ENCODE data around the gene CACUL1.
"Not testable (repeated sequence)": the region's sequence is repeated elsewhere in the genome, so short reads cannot be mapped to it uniquely, and the experiment has no call there.

Gene CACUL1

GRCh38 chr10:118768041-118768919 is 13.5 kb upstream of the CACUL1 start:
- DNase-seq = no peak

DNA sequence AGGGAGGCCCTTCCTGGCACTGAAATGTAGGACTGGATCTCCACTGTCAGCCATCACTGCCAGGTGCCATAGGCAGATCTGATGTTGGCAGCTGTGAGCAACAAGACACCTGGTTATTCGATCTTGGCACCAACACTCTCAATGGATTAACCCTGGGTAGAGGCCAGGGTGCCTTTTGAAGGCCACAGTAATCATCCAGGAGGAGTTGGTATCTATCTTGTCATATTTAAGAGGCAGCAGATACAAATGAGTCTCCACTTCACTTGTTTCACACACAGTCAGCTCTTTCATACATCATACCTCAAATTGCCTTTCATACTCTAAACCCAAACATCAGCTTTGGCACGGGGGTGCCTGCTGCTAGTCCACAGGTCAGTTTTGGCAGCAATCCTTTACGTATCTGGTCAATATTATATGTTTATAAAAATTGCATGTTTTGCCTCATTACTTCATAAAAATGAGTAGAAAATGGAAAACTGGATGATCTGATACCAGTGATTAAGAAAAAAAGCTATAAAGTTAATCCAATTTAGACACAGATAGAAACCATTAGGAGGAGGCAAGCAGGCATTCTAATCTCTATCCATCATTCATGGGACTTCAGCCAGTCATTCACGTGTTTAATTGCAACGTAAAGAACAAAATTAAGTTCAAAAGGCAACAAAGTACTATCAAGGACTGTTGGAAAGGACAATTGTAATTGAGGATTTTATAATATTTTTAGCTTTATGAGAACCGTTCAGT is 12.7 kb upstream of the CACUL1 start:
- no peak for DNase-seq

DNA sequence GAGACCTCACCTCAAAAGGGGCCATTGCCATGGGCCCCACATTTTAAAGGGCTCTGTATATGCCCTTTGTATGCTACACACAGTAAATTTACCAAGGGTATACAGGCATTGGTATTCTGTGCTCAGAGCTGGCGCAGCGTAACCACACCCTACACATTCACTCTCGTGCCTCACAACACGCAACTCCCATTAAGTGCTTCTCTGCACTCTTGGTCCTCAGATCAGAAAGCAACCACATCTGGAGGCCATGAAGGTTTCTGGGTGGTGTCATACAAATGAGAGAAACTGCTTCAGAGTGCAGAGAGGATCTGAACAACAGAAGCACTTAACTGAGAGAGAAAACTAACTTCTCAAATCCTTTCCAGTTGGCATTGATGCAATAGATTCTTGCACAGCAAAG is 9.4 kb upstream of the CACUL1 start:
- DNase-seq = no peak

DNA sequence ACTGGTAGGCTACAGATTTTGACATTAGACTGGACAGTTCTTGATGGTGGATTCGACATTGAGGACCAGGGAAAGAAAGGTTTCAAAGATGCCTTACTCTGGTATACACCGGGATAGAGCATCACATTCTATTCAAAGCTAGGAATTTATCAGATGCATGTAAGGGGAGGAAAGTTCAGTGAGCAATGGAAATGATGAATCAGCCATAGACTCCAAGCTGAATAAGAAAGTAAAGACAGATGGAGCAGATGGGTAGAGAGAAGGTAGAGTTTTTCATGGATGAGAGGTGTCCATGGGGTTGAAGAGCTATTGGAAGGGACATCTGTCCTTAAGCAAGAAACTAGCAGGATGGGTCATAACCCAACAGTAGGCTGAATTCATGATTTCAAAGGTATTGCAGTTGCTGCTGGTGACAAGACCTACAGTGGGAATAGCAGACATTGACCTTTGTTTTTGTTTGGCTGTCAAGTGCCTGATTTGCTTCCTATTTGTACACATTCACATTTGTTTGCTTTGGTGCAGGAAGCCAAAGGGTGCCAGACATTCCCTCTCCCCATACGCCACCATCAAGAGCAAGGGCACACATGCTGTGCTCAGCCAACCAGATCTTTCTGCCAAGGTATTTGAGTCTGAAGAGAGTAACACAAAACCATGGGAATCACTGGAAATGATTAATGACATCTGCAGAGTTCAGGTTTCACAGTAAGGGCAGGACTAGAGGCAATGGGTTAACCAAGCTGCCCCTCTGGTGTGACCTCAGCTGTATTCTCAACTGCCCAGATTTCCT is 8.6 kb upstream of the CACUL1 start:
- peak; percentile 28 for DNase-seq

DNA sequence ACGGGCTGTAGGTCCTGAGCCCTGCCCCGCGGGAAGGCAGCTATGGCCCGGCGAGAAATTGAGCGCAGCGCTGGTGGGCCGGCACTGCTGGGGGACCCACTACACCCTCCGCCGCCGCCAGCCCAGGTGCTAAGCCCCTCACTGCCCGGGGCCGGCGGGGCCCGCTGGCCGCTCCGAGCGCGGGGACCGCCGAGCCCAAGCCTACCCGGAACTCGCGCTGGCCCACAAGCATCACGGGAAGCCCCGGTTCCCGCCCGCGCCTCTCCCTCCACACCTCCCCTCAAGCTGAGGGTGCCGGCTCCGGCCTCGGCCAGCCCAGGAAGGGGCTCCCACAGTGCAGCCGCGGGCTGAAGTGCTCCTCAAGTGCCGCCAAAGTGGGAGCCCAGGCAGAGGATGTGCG is 5.5 kb upstream of the CACUL1 start:
- no peak for DNase-seq

DNA sequence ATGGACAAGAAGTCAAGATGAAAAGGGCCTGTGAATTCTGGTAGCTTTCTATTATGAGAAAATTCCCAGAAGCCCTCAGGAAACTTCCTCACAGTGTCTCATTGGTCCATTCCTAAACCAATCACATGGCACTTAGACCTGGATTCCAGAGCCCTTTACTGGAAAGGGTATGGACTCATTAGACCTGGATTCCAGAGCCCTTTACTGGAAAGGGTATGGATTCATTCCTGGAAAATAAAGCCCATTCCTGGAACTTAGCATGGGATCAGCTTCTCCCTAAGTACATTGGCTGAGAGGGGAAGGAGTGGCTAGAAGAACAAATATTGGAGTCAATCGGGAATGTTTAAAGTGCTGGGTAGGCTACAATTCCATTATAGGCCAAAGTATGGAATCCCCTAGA is 3.7 kb upstream of the CACUL1 start:
- DNase-seq = no peak

GRCh38 chr10:118754229-118754555 is 578 bp downstream of the CACUL1 start:
- peak; percentile 3 for DNase-seq

DNA sequence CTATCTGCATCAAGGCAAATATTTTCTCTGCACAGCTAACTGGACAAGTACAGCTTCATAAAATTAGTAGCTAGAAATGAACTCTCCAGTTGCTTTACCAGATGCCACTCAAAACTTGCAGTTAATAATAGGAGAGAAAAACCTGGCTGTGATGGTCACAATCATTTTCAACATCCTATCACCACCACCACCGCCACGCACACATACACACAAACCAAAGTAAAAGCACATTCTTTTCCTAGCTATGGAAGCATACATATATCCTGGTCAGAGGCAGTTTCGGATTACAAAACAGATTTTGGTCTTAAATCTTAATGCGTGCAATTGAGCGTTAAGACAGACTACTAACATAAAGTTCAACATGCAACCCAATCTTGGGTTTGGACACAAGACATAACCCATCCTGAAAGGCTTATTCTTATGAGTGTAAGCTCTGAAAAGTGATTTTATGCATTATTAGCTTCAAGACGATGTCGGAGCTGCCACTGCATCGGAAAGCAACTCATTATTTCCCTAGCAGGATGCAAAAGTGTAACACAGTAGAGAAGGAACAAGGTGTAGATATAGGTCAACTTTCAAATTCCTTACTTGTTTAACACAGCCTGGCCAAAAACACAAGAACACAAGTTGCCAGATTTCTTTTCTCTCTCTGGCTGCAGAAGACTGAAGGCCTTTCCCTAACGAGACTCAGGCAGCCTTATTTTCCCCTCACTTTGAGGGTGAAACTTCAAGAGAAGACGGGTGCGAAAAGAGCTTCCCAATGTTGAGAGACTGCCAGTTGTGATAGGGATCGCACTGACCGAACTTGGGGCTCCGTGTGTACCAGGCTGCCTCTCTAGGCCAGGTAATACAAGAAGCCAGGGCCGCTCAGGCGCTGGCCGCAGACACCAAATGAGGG is 1.2 kb downstream of the CACUL1 start:
- no peak for DNase-seq

GRCh38 chr10:118752409-118752808 is 2.4 kb downstream of the CACUL1 start:
- no peak for DNase-seq

DNA sequence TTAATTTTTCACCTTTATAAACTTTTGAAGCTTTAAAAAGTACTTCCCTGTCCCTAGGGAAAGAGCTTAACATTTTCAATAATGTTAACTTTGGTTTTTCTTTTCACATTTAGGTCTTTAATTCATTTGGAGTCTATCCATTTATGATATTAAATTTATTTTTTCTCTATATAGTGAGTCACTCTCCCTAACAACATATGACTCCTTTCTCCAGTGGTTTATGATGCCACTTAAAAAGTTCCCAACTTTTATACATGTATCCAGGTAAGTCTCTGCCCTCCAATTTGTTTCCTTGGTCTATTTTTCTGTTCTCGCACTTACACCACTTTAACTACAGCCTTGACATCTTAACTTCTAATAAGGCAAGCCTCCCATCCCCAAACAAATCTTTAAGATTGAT is 3.5 kb downstream of the CACUL1 start:
- no peak for DNase-seq

DNA sequence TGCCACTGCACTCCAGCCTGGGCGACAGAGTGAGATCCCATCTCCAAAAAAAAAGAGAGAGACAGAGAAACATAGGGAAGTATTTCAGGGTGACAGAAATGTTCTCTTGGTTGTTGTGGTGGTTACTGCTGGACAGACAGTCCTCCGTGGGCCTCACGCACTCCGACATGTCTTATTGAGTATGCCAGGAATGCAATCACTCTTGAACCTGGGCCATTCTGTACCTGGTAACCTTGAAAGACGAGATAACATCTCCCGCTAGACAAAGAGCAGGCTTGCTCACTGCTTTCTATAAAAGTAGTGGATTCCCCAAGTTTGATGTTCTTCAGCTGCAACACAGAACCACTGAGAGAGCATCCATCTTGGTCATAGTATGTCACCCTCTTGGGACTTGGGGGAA is 6.7 kb downstream of the CACUL1 start:
- DNase-seq = no peak

DNA sequence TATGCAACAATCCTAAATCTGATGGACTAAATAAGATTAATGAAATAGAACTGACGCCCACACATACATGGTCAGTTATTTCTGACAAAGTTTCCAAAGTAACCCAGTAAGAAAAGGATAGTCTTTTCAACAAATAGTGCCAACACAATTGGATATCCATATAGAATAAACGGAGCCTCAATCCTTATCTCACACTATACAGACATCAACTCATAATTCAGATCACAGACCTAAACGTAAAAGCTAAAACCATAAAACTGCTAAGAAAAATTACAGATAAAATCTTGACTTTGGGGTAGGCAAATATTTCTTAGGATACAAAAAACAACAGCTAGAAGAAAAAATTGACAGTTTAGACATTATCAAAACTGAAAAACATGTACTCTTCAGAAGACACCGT is 8.5 kb downstream of the CACUL1 start:
- DNase-seq = no peak

- DNase-seq = no peak
These were observed 9.7 kb downstream of the CACUL1 start for GRCh38 chr10:118745056-118745455.

DNA sequence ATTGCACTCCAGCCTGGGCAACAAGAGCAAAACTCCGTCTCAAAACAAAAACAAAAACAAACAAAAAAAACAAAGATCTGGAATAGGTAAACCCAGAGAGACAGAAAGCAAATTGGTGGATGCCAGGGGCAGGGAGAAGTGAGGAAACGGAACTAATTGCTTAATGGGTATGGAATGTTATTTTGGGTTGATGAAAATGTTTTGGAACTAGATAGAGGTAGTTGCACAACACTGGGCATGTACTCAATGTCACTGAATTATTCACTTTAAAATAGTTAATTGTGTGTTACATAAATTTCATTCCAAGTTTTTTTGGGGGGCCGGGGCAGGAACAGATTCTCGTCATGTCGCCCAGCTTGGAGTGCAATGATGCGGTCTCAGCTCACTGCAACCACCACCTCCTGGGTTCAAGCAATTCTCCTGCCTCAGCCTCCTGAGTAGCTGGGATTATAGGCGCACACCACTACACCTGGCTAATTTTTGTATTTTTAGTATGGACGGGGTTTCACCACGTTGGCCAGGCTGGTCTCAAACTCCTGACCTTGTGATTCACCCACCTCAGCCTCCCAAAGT is 10.3 kb downstream of the CACUL1 start:
- DNase-seq = not testable (repeated sequence)

GRCh38 chr10:118742782-118743181 is 12.0 kb downstream of the CACUL1 start:
- no peak for DNase-seq

- DNase-seq = no peak
These were observed 12.7 kb downstream of the CACUL1 start for GRCh38 chr10:118742032-118742431.

DNA sequence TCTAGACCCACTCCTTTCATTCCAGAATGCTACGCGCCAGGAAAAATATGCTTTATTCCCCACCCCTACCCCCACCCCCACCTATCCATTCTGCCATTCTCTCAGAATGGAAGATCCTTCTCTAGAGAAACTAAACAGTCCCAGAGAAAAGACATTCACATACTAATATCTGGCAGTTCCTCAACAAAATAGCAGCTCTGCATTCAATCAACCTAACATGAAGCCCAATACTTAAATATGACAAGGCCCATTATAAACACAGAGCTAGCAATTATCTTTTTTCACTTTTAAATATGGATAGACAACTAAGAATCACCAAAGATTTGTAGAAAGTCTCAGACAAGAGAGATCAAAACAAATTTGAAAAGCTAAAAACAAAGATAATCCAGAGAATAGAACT is 16.4 kb downstream of the CACUL1 start:
- DNase-seq = no peak

GRCh38 chr10:118737603-118738302 is 17.0 kb downstream of the CACUL1 start:
- DNase-seq = no peak

DNA sequence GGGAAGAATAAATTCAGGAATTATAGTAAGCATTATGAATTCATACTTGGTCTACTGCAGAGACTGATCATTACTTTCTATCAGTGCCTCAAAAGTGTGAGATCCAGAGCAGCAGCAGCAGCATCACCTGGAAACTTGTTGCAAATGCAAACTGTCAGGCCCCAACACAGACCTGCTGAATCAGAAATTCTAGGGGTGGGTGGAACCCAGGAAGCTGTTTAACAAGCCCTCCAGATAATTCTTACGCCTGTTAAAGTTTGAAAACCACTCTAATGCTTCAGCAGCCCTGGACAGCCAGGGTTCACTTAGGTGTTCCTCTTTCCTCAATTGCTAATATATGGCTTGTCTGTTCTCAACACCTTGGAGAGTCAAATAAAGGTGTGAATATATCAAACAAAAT is 19.5 kb downstream of the CACUL1 start:
- no peak for DNase-seq

DNA sequence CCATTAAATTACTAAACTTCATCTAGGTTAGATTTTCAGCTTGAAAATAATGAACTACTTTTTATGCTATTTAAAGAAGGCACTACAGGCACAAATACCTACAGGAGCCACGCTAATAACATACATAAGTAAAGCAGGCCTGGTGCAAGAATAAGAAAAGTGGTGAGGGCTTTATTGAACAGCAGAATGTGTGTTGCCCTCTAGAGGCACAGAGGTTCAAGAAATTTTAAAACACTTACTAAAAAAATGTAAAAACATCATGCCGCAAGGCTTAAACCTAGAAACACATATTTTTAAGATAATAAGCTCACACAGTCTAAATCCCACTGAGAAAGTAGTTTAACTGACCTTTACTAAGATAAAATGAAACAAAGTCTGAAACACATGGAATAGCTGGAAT is 20.3 kb downstream of the CACUL1 start:
- no peak for DNase-seq
